HTR-8/SVneo (cell line): ENCODE data around the gene GTPBP10.

Source experiments
- DNase-seq: peaks from one replicate; pipeline ENCODE4 v3.0.0; 2011; ENCODE audit warnings: low spot score, mixed read lengths; ENCODE audit not compliant: insufficient read length
- FAIRE-seq: peaks from 2 replicates; lab custom pipeline; 2011; peaks lifted over from hg19 to GRCh38; lab: Jason Lieb, UNC

GTPBP10 gene

DNA sequence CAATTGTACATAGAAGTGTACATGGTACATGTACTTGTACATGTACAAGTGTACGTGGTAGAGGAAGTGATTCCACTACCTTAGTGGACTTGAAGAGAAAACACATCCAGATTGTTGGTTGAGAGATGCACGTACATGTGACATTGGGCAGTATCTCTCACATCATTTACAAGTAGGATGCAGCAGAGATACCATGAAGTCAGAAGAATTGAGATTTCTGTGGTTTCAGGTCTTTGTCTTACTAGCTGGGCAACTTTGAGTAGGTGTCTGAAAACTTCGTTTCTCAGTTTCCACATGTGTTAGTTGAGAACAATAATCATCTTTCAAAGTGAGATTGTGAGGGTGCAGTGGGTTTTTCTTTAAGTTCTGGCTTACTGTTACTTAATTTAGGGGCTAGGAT, 78.2 kb downstream of the GTPBP10 start:
- DNase-seq: no peak
- FAIRE-seq: no peak

DNA sequence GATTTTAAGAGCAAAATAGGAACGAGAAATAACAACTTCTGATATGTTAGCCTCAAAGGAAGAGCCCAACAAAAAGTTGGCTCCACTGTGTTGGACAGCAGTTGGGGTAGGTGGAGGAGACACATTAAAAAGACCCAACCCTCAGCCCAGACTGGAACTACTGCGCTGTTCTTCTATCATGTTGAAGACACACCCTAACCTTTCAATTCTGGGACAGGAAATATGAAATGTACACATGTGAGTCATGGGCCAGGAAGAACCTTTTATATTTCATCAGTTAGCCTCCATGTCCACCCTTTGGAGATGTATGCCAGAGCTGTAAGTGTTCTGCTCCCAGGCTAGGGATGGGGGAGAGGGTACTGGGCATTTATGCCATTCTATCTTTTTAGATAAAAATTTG, 78.9 kb downstream of the GTPBP10 start:
- DNase-seq (no peak), FAIRE-seq (no peak)

DNA sequence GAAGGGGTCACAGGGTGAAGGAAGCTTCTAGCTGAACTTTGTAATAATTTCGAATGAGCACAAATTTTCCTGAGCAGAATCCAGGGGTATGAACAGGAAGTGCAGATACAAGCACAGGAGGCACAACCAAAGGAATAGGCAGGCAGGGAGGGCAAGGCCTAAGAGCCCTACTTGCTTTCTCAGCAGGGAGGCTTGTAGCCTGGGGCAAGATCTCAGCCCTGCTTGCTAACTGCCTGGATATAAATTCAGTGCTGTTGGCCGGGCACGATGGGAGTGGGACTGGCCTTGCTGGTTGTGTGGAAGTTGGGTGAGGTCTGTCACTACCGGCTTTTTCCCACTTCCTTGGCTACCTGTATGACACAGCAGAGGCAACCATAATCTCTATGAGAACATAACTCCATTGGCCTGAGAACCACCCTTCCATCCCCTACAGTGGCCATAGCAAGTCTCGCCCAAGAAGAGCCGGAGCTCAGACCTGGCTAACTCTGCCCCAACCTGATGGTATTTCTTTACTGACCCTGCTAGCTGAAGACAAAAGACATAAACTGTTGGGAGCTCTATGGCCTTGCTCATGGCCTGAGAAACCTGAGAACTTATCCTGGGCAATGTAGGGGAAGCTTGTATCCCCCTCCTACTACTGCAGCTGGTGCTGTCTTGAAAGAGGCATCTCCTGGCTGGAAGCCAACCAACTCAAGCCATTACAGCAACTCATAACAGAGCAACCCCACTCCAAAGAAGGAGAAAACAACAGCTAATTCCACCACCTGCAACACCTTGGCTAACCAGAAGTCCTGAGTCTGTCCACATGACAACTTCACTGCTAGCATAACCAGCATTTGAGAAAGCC, 84.3 kb downstream of the GTPBP10 start:
- DNase-seq (no peak), FAIRE-seq (no peak)

DNA sequence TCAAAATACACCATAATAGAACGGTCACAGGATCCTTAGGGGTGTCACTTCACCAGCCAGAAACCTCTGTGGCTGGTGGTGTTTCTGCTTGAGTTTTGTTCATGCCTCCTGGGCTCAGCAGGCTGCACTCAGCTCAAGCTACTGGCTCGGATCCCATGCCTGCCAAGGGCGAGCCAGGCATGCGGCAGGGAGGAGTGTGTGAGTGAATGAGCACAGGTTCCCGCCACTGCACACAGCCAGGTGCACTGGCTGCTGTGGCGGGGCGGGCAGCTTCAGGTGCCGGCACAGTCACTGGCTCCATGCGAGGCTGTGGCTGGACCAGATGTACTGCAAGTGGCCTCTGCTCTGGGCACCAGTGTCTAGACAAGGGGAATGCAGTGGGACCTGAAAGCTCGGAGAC, 86.2 kb downstream of the GTPBP10 start:
- no peak for DNase-seq
- FAIRE-seq: no peak

DNA sequence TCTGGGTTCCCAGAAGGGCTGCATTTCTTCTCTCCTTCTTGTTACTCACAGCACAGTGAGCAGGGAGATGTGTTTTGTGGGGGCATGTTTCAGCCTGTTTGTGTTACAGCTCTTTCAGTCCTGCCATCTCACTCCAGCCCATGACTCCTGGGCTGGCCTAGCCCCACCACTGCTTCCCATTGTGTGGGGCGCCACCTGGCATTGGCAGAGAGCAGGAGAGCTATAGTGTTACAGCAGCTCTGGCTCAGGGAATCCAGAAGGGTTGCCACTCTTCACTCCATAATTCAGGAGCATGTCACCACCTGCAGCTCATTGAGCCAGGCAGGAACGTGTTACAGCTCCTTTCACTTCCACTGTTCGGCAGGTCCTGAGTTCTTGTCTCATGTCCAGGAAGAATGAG, 86.7 kb downstream of the GTPBP10 start:
- DNase-seq: no peak
- FAIRE-seq: no peak
